Measurements from ENCODE around the gene CABP2.
A peak's percentile ranks its signal among the peaks of the same experiment; 100 is the strongest.
"Not testable (repeated sequence)": the region's sequence is repeated elsewhere in the genome, so short reads cannot be mapped to it uniquely, and the experiment has no call there.

The CABP2 gene

GRCh38 chr11:67522844-67523555 lies at the start of gene CABP2:
Gene CABP2 (minus strand): TSS chr11:67523446. CDS start chr11:67523326, 120 bp downstream.
- no peak for DNase-seq

- DNase-seq, result peak; percentile 48
Measured at GRCh38 chr11:67572747-67573419, 49.6 kb upstream of the CABP2 start.

- DNase-seq, result no peak
Measured at GRCh38 chr11:67572305-67572704, 49.1 kb upstream of the CABP2 start.

- DNase-seq, result no peak
Measured at GRCh38 chr11:67571443-67571842, 48.2 kb upstream of the CABP2 start.

GRCh38 chr11:67564230-67564629 lies 41.0 kb upstream of the CABP2 start:
- no peak for DNase-seq

- DNase-seq, result not testable (repeated sequence)
Measured at GRCh38 chr11:67563705-67564114, 40.5 kb upstream of the CABP2 start.

- DNase-seq, result no peak
Measured at GRCh38 chr11:67562963-67563704, 39.9 kb upstream of the CABP2 start.

GRCh38 chr11:67561971-67562619 lies 38.8 kb upstream of the CABP2 start:
- DNase-seq, result no peak

- DNase-seq, result no peak
Measured at GRCh38 chr11:67558084-67558772, 35.0 kb upstream of the CABP2 start.

GRCh38 chr11:67556244-67556643 lies 33.0 kb upstream of the CABP2 start:
- DNase-seq, result no peak

- not testable (repeated sequence) for DNase-seq
Measured at GRCh38 chr11:67551697-67552096, 28.5 kb upstream of the CABP2 start.

GRCh38 chr11:67551127-67551526 lies 27.9 kb upstream of the CABP2 start:
- no peak for DNase-seq

GRCh38 chr11:67548555-67549110 lies 25.4 kb upstream of the CABP2 start:
- DNase-seq, result no peak

GRCh38 chr11:67548112-67548511 lies 24.9 kb upstream of the CABP2 start:
- DNase-seq, result not testable (repeated sequence)

GRCh38 chr11:67545280-67545679 lies 22.0 kb upstream of the CABP2 start:
- no peak for DNase-seq

- no peak for DNase-seq
Measured at GRCh38 chr11:67544616-67545242, 21.5 kb upstream of the CABP2 start.

GRCh38 chr11:67543585-67543984 lies 20.3 kb upstream of the CABP2 start:
- no peak for DNase-seq

- DNase-seq, result no peak
Measured at GRCh38 chr11:67542971-67543370, 19.7 kb upstream of the CABP2 start.

GRCh38 chr11:67542169-67542568 lies 18.9 kb upstream of the CABP2 start:
- no peak for DNase-seq

GRCh38 chr11:67541198-67541597 lies 18.0 kb upstream of the CABP2 start:
- DNase-seq, result no peak

GRCh38 chr11:67539550-67539949 lies 16.3 kb upstream of the CABP2 start:
- no peak for DNase-seq

Measured in CD4-positive, alpha-beta T cell treated with Interleukin-17A for 4 hours (primary cell).